HepG2 (cell line): ENCODE results near the gene CPNE4. TPM values are rescaled to one million over a fixed set of nuclear protein-coding genes. Genes with fewer than 3 reads are reported as not detected.

Experiments
- ARNT2 ChIP-seq: sonication (generic); formaldehyde crosslinking; IDR thresholded peaks from 2 replicates; pipeline ENCODE4 v1.8.0; 2022; ENCODE audit warnings: mild to moderate bottlenecking, low read depth, missing genetic modification reagents, moderate library complexity
- BRCA1 ChIP-seq: sonication (generic); formaldehyde crosslinking; IDR thresholded peaks from 2 replicates; pipeline ENCODE4 v1.4.0; 2020; ENCODE audit warnings: missing genetic modification reagents
- EEA1 ChIP-seq: sonication (generic); formaldehyde crosslinking; IDR thresholded peaks from 2 replicates; pipeline ENCODE4 v1.5.1; 2020; ENCODE audit warnings: mild to moderate bottlenecking, missing genetic modification reagents, borderline replicate concordance
- ELF4 ChIP-seq: sonication (generic); formaldehyde crosslinking; IDR thresholded peaks from 2 replicates; pipeline ENCODE4 v1.5.0; 2020; ENCODE audit warnings: missing genetic modification reagents, mild to moderate bottlenecking, moderate library complexity, borderline replicate concordance
- SIX1 ChIP-seq: sonication (generic); formaldehyde crosslinking; IDR thresholded peaks from 2 replicates; pipeline ENCODE4 v1.4.0; 2020; ENCODE audit warnings: missing genetic modification reagents, borderline replicate concordance
- SP140L ChIP-seq: sonication (generic); formaldehyde crosslinking; IDR thresholded peaks from 2 replicates; pipeline ENCODE4 v1.4.0; 2020; ENCODE audit warnings: missing genetic modification reagents, borderline replicate concordance
- TARDBP ChIP-seq: sonication (generic); formaldehyde crosslinking; IDR thresholded peaks from 2 replicates; pipeline ENCODE4 v1.8.0; 2022; ENCODE audit warnings: mild to moderate bottlenecking, missing genetic modification reagents
- ZMYM4 ChIP-seq: sonication (generic); formaldehyde crosslinking; IDR thresholded peaks from 2 replicates; pipeline ENCODE4 v1.8.1; 2023; ENCODE audit warnings: mild to moderate bottlenecking, missing genetic modification reagents
- ZNF138 ChIP-seq: sonication (generic); formaldehyde crosslinking; IDR thresholded peaks from 2 replicates; pipeline ENCODE4 v1.5.0; 2020; ENCODE audit warnings: mild to moderate bottlenecking, low read depth, missing genetic modification reagents
- ZNF337 ChIP-seq: sonication (generic); formaldehyde crosslinking; IDR thresholded peaks from 2 replicates; pipeline ENCODE4 v1.5.1; 2020; ENCODE audit warnings: missing genetic modification reagents, low read depth, mild to moderate bottlenecking, borderline replicate concordance
- ZNF44 ChIP-seq: sonication (generic); formaldehyde crosslinking; IDR thresholded peaks from 2 replicates; pipeline ENCODE4 v1.5.1; 2020; ENCODE audit warnings: mild to moderate bottlenecking, missing genetic modification reagents
- ZNF510 ChIP-seq: sonication (generic); formaldehyde crosslinking; IDR thresholded peaks from 2 replicates; pipeline ENCODE4 v1.4.0; 2020; ENCODE audit warnings: low read depth, mild to moderate bottlenecking, missing genetic modification reagents
- ZNF569 ChIP-seq: sonication (generic); formaldehyde crosslinking; IDR thresholded peaks from 2 replicates; pipeline ENCODE4 v1.5.0; 2020; ENCODE audit warnings: mild to moderate bottlenecking, missing genetic modification reagents, moderate library complexity, borderline replicate concordance
- polyA plus RNA-seq, 8 experiments: library from polyadenylated mRNA; depleted of rRNA in 3 of 8; stranded (reverse) in 7 of 8; unstranded in 1 of 8; fragments of >200 nt; fragmentation: Illumina TruSeq in 4 of 8; extraction: Trizol in 4 of 8; gene quantifications; 2 replicates each; pipeline versions ENCODE4 v1.2.1 to v1.2.3, GENCODE V29; 2011 to 2016; ENCODE audit warnings: low read depth in 4 of 8, missing spikeins in 1 of 8, mixed read lengths in 1 of 8; ENCODE audit not compliant: insufficient read depth in 1 of 8
- total RNA-seq, 5 experiments: library from RNA; depleted of rRNA; stranded (reverse); fragments of >200 nt; fragmentation: Illumina TruSeq; extraction: Trizol; gene quantifications; 2 replicates each; pipeline ENCODE4 v1.2.3, GENCODE V29; 2016; ENCODE audit warnings: low read depth in 1 of 5
- TF ChIP-seq, protein P1 (sequence below): sonication (generic); formaldehyde crosslinking; IDR thresholded peaks from 2 replicates; pipeline ENCODE4 v1.4.0; 2020; ENCODE audit warnings: missing genetic modification reagents, borderline replicate concordance
- TF ChIP-seq, protein P2 (sequence below): sonication (generic); formaldehyde crosslinking; IDR thresholded peaks from 2 replicates; pipeline ENCODE4 v1.4.0; 2020; ENCODE audit warnings: missing genetic modification reagents
- TF ChIP-seq, protein P3 (sequence below): sonication (generic); formaldehyde crosslinking; IDR thresholded peaks from 2 replicates; pipeline ENCODE4 v1.4.0; 2020; ENCODE audit warnings: missing genetic modification reagents
- TF ChIP-seq, protein P4 (sequence below): sonication (generic); formaldehyde crosslinking; IDR thresholded peaks from 2 replicates; pipeline ENCODE4 v1.8.1; 2022; ENCODE audit warnings: mild to moderate bottlenecking, missing genetic modification reagents

Gene CPNE4
- total and polyA plus RNA-seq, 2 of the 13 experiments (the other 11 are each of a cell fraction or from before 2014, with no cell fraction given): not detected

DNA sequence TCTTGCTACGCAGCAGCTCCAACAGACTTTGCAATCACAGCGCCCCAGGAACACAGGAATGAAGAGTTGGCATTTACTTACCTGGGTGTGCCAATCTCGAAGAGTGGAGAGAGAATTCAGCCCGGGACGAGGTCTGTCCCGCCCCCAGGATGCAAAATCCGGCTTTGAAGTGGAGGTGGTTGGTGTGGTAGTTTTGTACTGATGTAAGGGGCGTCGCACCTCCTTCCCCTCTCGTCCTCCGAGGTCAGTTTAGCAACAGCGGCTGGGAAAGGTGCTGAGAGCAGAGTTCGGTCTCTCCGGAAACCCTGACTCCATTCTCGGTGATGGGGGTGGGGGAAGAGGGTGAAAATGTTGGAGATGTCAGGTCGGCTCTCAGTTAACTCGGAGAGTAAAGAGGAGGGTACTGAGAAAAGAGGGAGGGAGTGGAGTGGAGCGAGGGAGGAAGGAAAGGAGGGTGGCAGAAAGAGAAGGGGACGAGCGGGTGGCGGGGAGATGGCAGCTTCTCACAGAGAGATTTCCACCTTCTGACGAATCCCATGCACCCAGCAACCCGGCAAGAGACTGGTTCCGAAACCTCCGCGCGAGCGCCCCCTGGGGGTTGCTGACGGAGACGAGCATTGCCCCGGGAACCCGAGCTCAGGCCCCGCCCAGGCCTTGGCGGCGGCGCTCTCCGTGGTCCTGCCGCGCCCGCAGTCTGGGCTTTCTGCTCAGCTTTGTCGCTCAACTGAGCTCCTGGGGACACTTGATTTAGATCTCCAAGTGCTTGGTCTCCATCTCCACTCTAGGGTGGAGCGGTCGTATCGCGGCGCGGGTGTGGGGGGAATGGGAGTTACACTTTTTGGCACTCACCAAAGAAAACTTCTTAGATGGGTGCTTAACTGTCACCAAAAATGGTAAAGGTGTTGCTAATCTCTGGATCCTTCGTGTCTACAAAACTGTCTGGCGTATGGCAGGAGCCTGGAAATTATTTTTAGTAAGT lies at the start of gene CPNE4 (continued):
- TF ChIP-seq, protein P1, sequence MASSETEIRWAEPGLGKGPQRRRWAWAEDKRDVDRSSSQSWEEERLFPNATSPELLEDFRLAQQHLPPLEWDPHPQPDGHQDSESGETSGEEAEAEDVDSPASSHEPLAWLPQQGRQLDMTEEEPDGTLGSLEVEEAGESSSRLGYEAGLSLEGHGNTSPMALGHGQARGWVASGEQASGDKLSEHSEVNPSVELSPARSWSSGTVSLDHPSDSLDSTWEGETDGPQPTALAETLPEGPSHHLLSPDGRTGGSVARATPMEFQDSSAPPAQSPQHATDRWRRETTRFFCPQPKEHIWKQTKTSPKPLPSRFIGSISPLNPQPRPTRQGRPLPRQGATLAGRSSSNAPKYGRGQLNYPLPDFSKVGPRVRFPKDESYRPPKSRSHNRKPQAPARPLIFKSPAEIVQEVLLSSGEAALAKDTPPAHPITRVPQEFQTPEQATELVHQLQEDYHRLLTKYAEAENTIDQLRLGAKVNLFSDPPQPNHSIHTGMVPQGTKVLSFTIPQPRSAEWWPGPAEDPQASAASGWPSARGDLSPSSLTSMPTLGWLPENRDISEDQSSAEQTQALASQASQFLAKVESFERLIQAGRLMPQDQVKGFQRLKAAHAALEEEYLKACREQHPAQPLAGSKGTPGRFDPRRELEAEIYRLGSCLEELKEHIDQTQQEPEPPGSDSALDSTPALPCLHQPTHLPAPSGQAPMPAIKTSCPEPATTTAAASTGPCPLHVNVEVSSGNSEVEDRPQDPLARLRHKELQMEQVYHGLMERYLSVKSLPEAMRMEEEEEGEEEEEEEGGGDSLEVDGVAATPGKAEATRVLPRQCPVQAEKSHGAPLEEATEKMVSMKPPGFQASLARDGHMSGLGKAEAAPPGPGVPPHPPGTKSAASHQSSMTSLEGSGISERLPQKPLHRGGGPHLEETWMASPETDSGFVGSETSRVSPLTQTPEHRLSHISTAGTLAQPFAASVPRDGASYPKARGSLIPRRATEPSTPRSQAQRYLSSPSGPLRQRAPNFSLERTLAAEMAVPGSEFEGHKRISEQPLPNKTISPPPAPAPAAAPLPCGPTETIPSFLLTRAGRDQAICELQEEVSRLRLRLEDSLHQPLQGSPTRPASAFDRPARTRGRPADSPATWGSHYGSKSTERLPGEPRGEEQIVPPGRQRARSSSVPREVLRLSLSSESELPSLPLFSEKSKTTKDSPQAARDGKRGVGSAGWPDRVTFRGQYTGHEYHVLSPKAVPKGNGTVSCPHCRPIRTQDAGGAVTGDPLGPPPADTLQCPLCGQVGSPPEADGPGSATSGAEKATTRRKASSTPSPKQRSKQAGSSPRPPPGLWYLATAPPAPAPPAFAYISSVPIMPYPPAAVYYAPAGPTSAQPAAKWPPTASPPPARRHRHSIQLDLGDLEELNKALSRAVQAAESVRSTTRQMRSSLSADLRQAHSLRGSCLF (CRISPR knock-in tag): peak; percentile 75; the same call in 1 of the 2 replicates
- TF ChIP-seq, protein P2, sequence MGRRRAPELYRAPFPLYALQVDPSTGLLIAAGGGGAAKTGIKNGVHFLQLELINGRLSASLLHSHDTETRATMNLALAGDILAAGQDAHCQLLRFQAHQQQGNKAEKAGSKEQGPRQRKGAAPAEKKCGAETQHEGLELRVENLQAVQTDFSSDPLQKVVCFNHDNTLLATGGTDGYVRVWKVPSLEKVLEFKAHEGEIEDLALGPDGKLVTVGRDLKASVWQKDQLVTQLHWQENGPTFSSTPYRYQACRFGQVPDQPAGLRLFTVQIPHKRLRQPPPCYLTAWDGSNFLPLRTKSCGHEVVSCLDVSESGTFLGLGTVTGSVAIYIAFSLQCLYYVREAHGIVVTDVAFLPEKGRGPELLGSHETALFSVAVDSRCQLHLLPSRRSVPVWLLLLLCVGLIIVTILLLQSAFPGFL (CRISPR knock-in tag): peak; percentile 82; the same call in 1 of the 2 replicates
- TF ChIP-seq ZNF138: peak; percentile 72; the same call in 1 of the 2 replicates
- peak; percentile 86 for TF ChIP-seq BRCA1 (CRISPR knock-in tag)
- peak; percentile 48 for TF ChIP-seq ZMYM4 (CRISPR knock-in tag)
- no peak for TF ChIP-seq EEA1 (CRISPR knock-in tag)
- no peak for TF ChIP-seq SIX1 (CRISPR knock-in tag)
- TF ChIP-seq ZNF510 (CRISPR knock-in tag): no peak
- TF ChIP-seq, protein P3, sequence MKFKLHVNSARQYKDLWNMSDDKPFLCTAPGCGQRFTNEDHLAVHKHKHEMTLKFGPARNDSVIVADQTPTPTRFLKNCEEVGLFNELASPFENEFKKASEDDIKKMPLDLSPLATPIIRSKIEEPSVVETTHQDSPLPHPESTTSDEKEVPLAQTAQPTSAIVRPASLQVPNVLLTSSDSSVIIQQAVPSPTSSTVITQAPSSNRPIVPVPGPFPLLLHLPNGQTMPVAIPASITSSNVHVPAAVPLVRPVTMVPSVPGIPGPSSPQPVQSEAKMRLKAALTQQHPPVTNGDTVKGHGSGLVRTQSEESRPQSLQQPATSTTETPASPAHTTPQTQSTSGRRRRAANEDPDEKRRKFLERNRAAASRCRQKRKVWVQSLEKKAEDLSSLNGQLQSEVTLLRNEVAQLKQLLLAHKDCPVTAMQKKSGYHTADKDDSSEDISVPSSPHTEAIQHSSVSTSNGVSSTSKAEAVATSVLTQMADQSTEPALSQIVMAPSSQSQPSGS (CRISPR knock-in tag): peak; percentile 71; the same call in 1 of the 2 replicates
- TF ChIP-seq ZNF337 (CRISPR knock-in tag): no peak
- TF ChIP-seq, protein P4, sequence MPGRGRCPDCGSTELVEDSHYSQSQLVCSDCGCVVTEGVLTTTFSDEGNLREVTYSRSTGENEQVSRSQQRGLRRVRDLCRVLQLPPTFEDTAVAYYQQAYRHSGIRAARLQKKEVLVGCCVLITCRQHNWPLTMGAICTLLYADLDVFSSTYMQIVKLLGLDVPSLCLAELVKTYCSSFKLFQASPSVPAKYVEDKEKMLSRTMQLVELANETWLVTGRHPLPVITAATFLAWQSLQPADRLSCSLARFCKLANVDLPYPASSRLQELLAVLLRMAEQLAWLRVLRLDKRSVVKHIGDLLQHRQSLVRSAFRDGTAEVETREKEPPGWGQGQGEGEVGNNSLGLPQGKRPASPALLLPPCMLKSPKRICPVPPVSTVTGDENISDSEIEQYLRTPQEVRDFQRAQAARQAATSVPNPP (CRISPR knock-in tag): no peak
- TF ChIP-seq ELF4 (CRISPR knock-in tag): no peak
- TF ChIP-seq ZNF44 (CRISPR knock-in tag): no peak
- TF ChIP-seq SP140L (CRISPR knock-in tag): peak; percentile 85; the same call in 1 of the 2 replicates
- 0 out of 2 replicates have a peak, but pooled peaks have one; percentile 28 for TF ChIP-seq TARDBP (CRISPR knock-in tag)
- peak; percentile 83 for TF ChIP-seq ARNT2 (CRISPR knock-in tag)
- TF ChIP-seq ZNF569 (CRISPR knock-in tag): no peak
